Measurements from ENCODE around the gene NPIPB6. TPM values are rescaled to one million over a fixed set of nuclear protein-coding genes. Genes with fewer than 3 reads are reported as not detected.

Gene NPIPB6
- total RNA-seq, 1 donor from 2014 or later = not detected

GRCh38 chr16:28324235-28324886 is 38.9 kb downstream of the NPIPB6 start:
- Histone ChIP-seq H3K4me3 (ENCODE audit: low read length in 3 of 3) (no peak overlapping the region), H3K27ac (ENCODE audit: low read depth, low read length) (no peak overlapping the region), H3K9ac (ENCODE audit: low read depth in 1 of 3, low read length in 3 of 3) (no peak overlapping the region), H3K27me3 (ENCODE audit: control insufficient read depth in 3 of 3, insufficient read depth in 3 of 3, low read length in 3 of 3) (no peaks in the 10 kb centered on the region), H3K36me3 (ENCODE audit: control insufficient read depth in 3 of 3, insufficient read depth in 3 of 3, low read length in 3 of 3) (peaks cover 2 to 13% (median 3%) of the 10 kb centered on the region in 3 donors), H3K4me1 (ENCODE audit: control insufficient read depth in 3 of 3, insufficient read depth in 3 of 3, low read length in 3 of 3) (no peaks in the 10 kb centered on the region), H3K9me3 (ENCODE audit: control insufficient read depth in 3 of 3, low read length in 3 of 3) (no peaks in the 10 kb centered on the region)

GRCh38 chr16:28321700-28322411 is 41.5 kb downstream of the NPIPB6 start:
- no peak overlapping the region for H3K9ac ChIP-seq (ENCODE audit: low read depth in 1 of 3, low read length in 3 of 3)
- peaks cover 0 to 2% (median 0%) of the 10 kb centered on the region in 3 donors for H3K4me1 ChIP-seq (ENCODE audit: control insufficient read depth in 3 of 3, insufficient read depth in 3 of 3, low read length in 3 of 3)
- H3K27ac ChIP-seq (ENCODE audit: low read depth, low read length) = no peak overlapping the region
- no peak overlapping the region for H3K4me3 ChIP-seq (ENCODE audit: low read length in 3 of 3)
- H3K36me3 ChIP-seq (ENCODE audit: control insufficient read depth in 3 of 3, insufficient read depth in 3 of 3, low read length in 3 of 3) = peaks cover 10 to 30% (median 12%) of the 10 kb centered on the region in 3 donors
- H3K27me3 ChIP-seq (ENCODE audit: control insufficient read depth in 3 of 3, insufficient read depth in 3 of 3, low read length in 3 of 3) = no peaks in the 10 kb centered on the region
- no peaks in the 10 kb centered on the region for H3K9me3 ChIP-seq (ENCODE audit: control insufficient read depth in 3 of 3, low read length in 3 of 3)

GRCh38 chr16:28320741-28321140 is 42.6 kb downstream of the NPIPB6 start:
- Histone ChIP-seq H3K27me3 (ENCODE audit: control insufficient read depth in 3 of 3, insufficient read depth in 3 of 3, low read length in 3 of 3) (no peaks in the 10 kb centered on the region), H3K36me3 (ENCODE audit: control insufficient read depth in 3 of 3, insufficient read depth in 3 of 3, low read length in 3 of 3) (peaks cover 10 to 30% (median 12%) of the 10 kb centered on the region in 3 donors)

GRCh38 chr16:28320023-28320561 is 43.2 kb downstream of the NPIPB6 start:
- H3K36me3 ChIP-seq (ENCODE audit: control insufficient read depth in 3 of 3, insufficient read depth in 3 of 3, low read length in 3 of 3) = peaks cover 10 to 30% (median 12%) of the 10 kb centered on the region in 3 donors
- peaks cover 0 to 7% (median 0%) of the 10 kb centered on the region in 3 donors for H3K4me1 ChIP-seq (ENCODE audit: control insufficient read depth in 3 of 3, insufficient read depth in 3 of 3, low read length in 3 of 3)
- no peaks in the 10 kb centered on the region for H3K9me3 ChIP-seq (ENCODE audit: control insufficient read depth in 3 of 3, low read length in 3 of 3)
- H3K4me3 ChIP-seq (ENCODE audit: low read length in 3 of 3) = no peak overlapping the region
- no peak overlapping the region for H3K27ac ChIP-seq (ENCODE audit: low read depth, low read length)
- no peak overlapping the region for H3K9ac ChIP-seq (ENCODE audit: low read depth in 1 of 3, low read length in 3 of 3)
- no peaks in the 10 kb centered on the region for H3K27me3 ChIP-seq (ENCODE audit: control insufficient read depth in 3 of 3, insufficient read depth in 3 of 3, low read length in 3 of 3)

More at GRCh38 chr16:28320741-28321140, 42.6 kb downstream of the NPIPB6 start:
- Histone ChIP-seq H3K9ac (ENCODE audit: low read depth in 1 of 3, low read length in 3 of 3) (no peak overlapping the region), H3K4me3 (ENCODE audit: low read length in 3 of 3) (no peak overlapping the region), H3K4me1 (ENCODE audit: control insufficient read depth in 3 of 3, insufficient read depth in 3 of 3, low read length in 3 of 3) (peaks cover 0 to 7% (median 0%) of the 10 kb centered on the region in 3 donors), H3K9me3 (ENCODE audit: control insufficient read depth in 3 of 3, low read length in 3 of 3) (no peaks in the 10 kb centered on the region), H3K27ac (ENCODE audit: low read depth, low read length) (no peak overlapping the region)

GRCh38 chr16:28319476-28320022 is 43.8 kb downstream of the NPIPB6 start:
- Histone ChIP-seq H3K9ac (ENCODE audit: low read depth in 1 of 3, low read length in 3 of 3) (no peak overlapping the region), H3K4me1 (ENCODE audit: control insufficient read depth in 3 of 3, insufficient read depth in 3 of 3, low read length in 3 of 3) (peaks cover 0 to 7% (median 0%) of the 10 kb centered on the region in 3 donors), H3K36me3 (ENCODE audit: control insufficient read depth in 3 of 3, insufficient read depth in 3 of 3, low read length in 3 of 3) (peaks cover 10 to 30% (median 12%) of the 10 kb centered on the region in 3 donors), H3K27ac (ENCODE audit: low read depth, low read length) (no peak overlapping the region), H3K9me3 (ENCODE audit: control insufficient read depth in 3 of 3, low read length in 3 of 3) (no peaks in the 10 kb centered on the region), H3K4me3 (ENCODE audit: low read length in 3 of 3) (no peak overlapping the region), H3K27me3 (ENCODE audit: control insufficient read depth in 3 of 3, insufficient read depth in 3 of 3, low read length in 3 of 3) (no peaks in the 10 kb centered on the region)

- no peak overlapping the region for H3K27ac ChIP-seq (ENCODE audit: low read depth, low read length)
- no peak overlapping the region for H3K9ac ChIP-seq (ENCODE audit: low read depth in 1 of 3, low read length in 3 of 3)
- no peak overlapping the region for H3K4me3 ChIP-seq (ENCODE audit: low read length in 3 of 3)
- no peaks in the 10 kb centered on the region for H3K9me3 ChIP-seq (ENCODE audit: control insufficient read depth in 3 of 3, low read length in 3 of 3)
- peaks cover 10 to 30% (median 12%) of the 10 kb centered on the region in 3 donors for H3K36me3 ChIP-seq (ENCODE audit: control insufficient read depth in 3 of 3, insufficient read depth in 3 of 3, low read length in 3 of 3)
- H3K4me1 ChIP-seq (ENCODE audit: control insufficient read depth in 3 of 3, insufficient read depth in 3 of 3, low read length in 3 of 3) = peaks cover 0 to 7% (median 0%) of the 10 kb centered on the region in 3 donors
- no peaks in the 10 kb centered on the region for H3K27me3 ChIP-seq (ENCODE audit: control insufficient read depth in 3 of 3, insufficient read depth in 3 of 3, low read length in 3 of 3)
Observed at GRCh38 chr16:28318042-28318744, 45.1 kb downstream of the NPIPB6 start.

GRCh38 chr16:28317040-28317880 is 46.0 kb downstream of the NPIPB6 start:
- Histone ChIP-seq H3K27ac (ENCODE audit: low read depth, low read length) (no peak overlapping the region), H3K9ac (ENCODE audit: low read depth in 1 of 3, low read length in 3 of 3) (no peak overlapping the region), H3K9me3 (ENCODE audit: control insufficient read depth in 3 of 3, low read length in 3 of 3) (no peaks in the 10 kb centered on the region), H3K4me3 (ENCODE audit: low read length in 3 of 3) (no peak overlapping the region), H3K36me3 (ENCODE audit: control insufficient read depth in 3 of 3, insufficient read depth in 3 of 3, low read length in 3 of 3) (peaks cover 10 to 30% (median 12%) of the 10 kb centered on the region in 3 donors), H3K27me3 (ENCODE audit: control insufficient read depth in 3 of 3, insufficient read depth in 3 of 3, low read length in 3 of 3) (no peaks in the 10 kb centered on the region), H3K4me1 (ENCODE audit: control insufficient read depth in 3 of 3, insufficient read depth in 3 of 3, low read length in 3 of 3) (peaks cover 0 to 7% (median 0%) of the 10 kb centered on the region in 3 donors)

GRCh38 chr16:28316054-28316453 is 47.3 kb downstream of the NPIPB6 start:
- no peak overlapping the region for H3K9ac ChIP-seq (ENCODE audit: low read depth in 1 of 3, low read length in 3 of 3)
- H3K4me3 ChIP-seq (ENCODE audit: low read length in 3 of 3) = no peak overlapping the region
- H3K27me3 ChIP-seq (ENCODE audit: control insufficient read depth in 3 of 3, insufficient read depth in 3 of 3, low read length in 3 of 3) = no peaks in the 10 kb centered on the region
- peaks cover 7 to 26% (median 12%) of the 10 kb centered on the region in 3 donors for H3K36me3 ChIP-seq (ENCODE audit: control insufficient read depth in 3 of 3, insufficient read depth in 3 of 3, low read length in 3 of 3)
- peaks cover 0 to 7% (median 0%) of the 10 kb centered on the region in 3 donors for H3K4me1 ChIP-seq (ENCODE audit: control insufficient read depth in 3 of 3, insufficient read depth in 3 of 3, low read length in 3 of 3)
- no peak overlapping the region for H3K27ac ChIP-seq (ENCODE audit: low read depth, low read length)
- no peaks in the 10 kb centered on the region for H3K9me3 ChIP-seq (ENCODE audit: control insufficient read depth in 3 of 3, low read length in 3 of 3)

- H3K4me1 ChIP-seq (ENCODE audit: control insufficient read depth in 3 of 3, insufficient read depth in 3 of 3, low read length in 3 of 3) = peaks cover 0 to 10% (median 5%) of the 10 kb centered on the region in 3 donors
- no peak overlapping the region for H3K4me3 ChIP-seq (ENCODE audit: low read length in 3 of 3)
- peaks cover 7 to 11% (median 8%) of the 10 kb centered on the region in 3 donors for H3K36me3 ChIP-seq (ENCODE audit: control insufficient read depth in 3 of 3, insufficient read depth in 3 of 3, low read length in 3 of 3)
- H3K9ac ChIP-seq (ENCODE audit: low read depth in 1 of 3, low read length in 3 of 3) = no peak overlapping the region
- H3K9me3 ChIP-seq (ENCODE audit: control insufficient read depth in 3 of 3, low read length in 3 of 3) = no peaks in the 10 kb centered on the region
- no peak overlapping the region for H3K27ac ChIP-seq (ENCODE audit: low read depth, low read length)
- H3K27me3 ChIP-seq (ENCODE audit: control insufficient read depth in 3 of 3, insufficient read depth in 3 of 3, low read length in 3 of 3) = no peaks in the 10 kb centered on the region
Observed at GRCh38 chr16:28313587-28313986, 49.7 kb downstream of the NPIPB6 start.

Data from skeletal muscle tissue (tissue), 4 donors.